Astrocyte of the spinal cord (primary cell): ENCODE data around the gene USP35.
A peak's percentile ranks its signal among the peaks of the same experiment; 100 is the strongest.
"Not testable (repeated sequence)": the region's sequence is repeated elsewhere in the genome, so short reads cannot be mapped to it uniquely, and the experiment has no call there.

Experiments
- DNase-seq: peaks from one replicate; pipeline ENCODE4 v3.0.0; 2011; ENCODE audit warnings: low read depth, low spot score
- H3K4me3 ChIP-seq: 2 replicates; pipeline ENCODE4 v1.5.1; 2011; ENCODE audit warnings: low read depth, mild to moderate bottlenecking, low read length, moderate library complexity
- CTCF ChIP-seq: IDR thresholded peaks from 2 replicates; pipeline ENCODE4 v1.5.1; 2012; ENCODE audit warnings: low read depth, mild to moderate bottlenecking, low read length, inconsistent platforms
- in situ Hi-C: cut with HindIII; loops from 2 replicates; pipeline ENCODE4 v1.10.0; 2017; ENCODE audit warnings: low sequenced_read_pairs

Gene USP35

GRCh38 chr11:78230161-78230877 is 41.6 kb downstream of the USP35 start:
- no peak overlapping the region for H3K4me3 ChIP-seq
- no peak for TF ChIP-seq CTCF
- no peak for DNase-seq
- in situ Hi-C loops: no loop called here

- TF ChIP-seq CTCF: no peak
- no peak overlapping the region for H3K4me3 ChIP-seq
- DNase-seq: peak; percentile 63
- in situ Hi-C loops: no loop called here
Observed at GRCh38 chr11:78231962-78232501, 43.3 kb downstream of the USP35 start.

- H3K4me3 ChIP-seq, in situ Hi-C loops, DNase-seq: not testable (repeated sequence)
Observed at GRCh38 chr11:78233046-78233445, 44.3 kb downstream of the USP35 start.

DNA sequence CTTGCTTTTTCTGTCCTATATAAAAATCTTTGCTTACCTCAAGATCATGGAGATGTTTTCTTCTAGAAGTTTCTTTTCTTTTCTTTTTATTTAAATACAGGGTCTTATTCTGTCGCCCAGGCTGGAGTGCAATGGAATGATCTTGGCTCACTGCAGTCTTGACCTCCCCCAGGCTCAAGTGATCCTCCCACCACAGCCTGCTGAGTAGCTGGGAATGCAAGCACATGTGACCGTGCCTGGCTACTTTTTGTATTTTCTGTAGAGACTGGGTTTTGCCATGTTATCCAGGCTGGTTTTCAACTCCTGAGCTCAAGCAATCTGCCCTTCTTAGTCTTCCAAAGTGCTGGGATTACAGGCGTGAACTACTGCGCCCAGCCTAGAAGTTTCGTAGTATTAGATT is 45.3 kb downstream of the USP35 start:
- TF ChIP-seq CTCF: no peak
- in situ Hi-C loops: no loop called here
- no peak overlapping the region for H3K4me3 ChIP-seq
- no peak for DNase-seq

GRCh38 chr11:78237293-78238046 is 48.8 kb downstream of the USP35 start:
- DNase-seq: no peak
- H3K4me3 ChIP-seq: no peak overlapping the region
- TF ChIP-seq CTCF: no peak
- in situ Hi-C loops: no loop called here

DNA sequence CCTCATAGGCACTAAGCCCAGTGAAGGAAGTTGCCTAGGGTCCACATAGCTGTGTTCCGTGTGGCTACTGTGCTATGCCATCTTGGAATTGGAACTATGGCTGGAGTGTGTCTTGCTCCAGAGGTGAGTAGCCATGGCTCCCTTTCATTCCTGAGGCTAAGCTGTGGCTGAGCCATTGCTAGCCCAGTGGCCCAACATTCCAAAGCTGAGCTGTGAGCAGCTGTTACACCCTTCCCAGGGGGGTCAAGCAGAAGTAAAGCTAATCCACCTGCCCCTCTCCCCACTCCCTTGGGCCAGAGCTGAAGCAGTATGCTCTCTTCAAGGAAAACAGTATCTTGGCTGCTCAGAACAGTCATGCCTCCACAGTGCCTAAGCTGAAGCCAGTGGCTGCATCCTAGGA is 51.1 kb downstream of the USP35 start:
- TF ChIP-seq CTCF: no peak
- DNase-seq: no peak
- no peak overlapping the region for H3K4me3 ChIP-seq
- in situ Hi-C loops: no loop called here

GRCh38 chr11:78241475-78241874 is 52.8 kb downstream of the USP35 start:
- in situ Hi-C loops: no loop called here
- H3K4me3 ChIP-seq: no peak overlapping the region
- no peak for TF ChIP-seq CTCF
- no peak for DNase-seq
